CD4-positive, alpha-beta T cell treated with Interleukin-15 for 4 hours (primary cell): ENCODE data around the gene UBE3A.
"Not testable (repeated sequence)": the region's sequence is repeated elsewhere in the genome, so short reads cannot be mapped to it uniquely, and the experiment has no call there.

Experiments
- DNase-seq: peaks from one replicate; pipeline ENCODE4 v3.0.0-alpha.2; 2020; ENCODE audit warnings: low spot score

UBE3A gene

DNA sequence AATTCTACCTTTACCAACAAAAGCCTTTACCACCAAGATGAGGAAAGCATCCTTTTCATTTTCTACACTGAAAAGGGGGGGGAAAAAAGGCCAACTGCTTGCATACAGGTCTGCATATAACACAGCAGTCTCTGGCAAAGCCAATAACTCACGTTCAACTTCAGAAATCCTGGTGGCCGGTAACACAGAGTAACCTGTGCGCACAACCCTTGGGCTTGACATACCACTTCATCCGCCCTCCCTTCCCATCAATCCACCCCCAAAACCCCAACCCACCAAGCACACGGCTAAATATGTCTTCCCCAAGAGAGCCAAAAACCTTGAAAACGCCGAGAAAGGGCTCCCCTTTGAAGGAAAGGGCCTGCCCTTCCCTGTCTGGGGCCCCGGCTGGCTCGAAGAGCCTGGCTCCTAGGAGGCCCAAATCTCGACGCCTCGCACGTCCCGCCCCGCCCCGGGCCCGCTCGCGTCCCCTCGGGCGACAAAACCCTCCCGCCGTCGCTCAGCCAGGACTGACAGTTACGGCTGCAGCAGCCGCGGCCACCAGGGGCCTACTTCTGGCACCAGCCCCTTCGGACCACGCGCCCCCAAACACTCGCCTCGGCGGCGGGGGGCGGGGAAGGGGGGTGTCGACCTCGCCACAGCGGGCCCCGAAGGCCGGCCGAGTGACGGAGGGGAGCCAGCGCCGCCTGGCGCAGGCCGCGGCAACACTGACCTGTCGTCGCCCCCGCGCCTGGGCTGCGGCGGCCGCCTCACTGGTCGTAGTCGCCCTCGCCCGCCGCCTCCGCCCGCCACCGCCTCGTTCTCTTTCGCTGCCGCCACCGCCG, 835 bp downstream of the UBE3A start:
- DNase-seq: peak; percentile 40

DNA sequence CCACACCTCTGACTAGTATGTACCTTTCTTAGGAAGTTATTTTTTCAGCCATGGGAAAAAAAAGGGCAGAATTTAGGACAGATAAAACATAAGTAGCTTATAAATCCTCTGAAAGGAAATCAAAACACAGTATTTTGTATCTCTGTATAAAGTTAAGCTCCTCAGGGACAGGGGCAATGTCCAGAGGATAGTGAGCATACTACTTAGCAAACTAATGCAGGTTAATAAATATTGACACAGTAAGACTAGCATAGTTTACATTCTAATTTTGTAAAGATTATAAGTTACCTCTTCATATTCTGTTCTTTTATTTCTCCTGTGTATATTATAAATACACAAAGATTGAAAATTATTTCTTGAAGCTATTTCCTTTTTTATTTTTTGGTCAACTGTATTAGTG, 2.1 kb downstream of the UBE3A start:
- no peak for DNase-seq

- DNase-seq: no peak
These were observed 3.2 kb downstream of the UBE3A start for GRCh38 chr15:25435474-25436243.

DNA sequence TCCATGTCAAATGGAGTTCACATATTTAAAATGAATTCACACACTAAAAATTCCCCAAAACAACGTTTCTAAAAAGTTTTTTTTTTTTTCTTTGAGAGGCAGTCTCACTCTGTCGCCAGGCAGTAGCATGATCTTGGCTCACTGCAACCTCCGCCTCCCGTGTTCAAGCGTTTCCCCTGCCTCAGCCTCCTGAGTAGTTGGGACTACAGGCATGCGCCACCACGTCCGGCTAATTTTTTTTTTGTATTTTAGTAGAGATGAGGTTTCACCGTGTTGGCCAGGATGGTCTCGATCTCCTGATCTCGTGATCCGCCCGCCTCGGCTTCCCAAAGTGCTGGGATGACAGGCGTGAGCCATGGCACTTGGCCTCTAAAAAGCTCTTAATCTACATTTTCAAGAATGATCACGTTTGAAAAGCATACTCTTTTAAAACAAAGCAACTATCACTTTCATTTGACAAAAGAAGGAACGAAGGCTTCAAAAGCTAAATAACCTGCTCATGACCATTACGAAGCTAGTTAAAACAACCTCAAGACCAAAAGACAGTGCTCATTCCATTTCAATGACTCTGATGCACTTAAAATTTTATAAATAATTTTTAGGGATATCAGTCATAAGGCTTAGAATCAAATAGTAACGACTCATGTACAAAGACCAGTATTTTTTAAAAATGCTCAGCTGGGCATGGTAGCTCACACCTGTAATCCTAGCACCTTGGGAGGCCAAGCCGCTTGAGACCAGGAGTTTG, 5.5 kb downstream of the UBE3A start:
- DNase-seq: no peak

DNA sequence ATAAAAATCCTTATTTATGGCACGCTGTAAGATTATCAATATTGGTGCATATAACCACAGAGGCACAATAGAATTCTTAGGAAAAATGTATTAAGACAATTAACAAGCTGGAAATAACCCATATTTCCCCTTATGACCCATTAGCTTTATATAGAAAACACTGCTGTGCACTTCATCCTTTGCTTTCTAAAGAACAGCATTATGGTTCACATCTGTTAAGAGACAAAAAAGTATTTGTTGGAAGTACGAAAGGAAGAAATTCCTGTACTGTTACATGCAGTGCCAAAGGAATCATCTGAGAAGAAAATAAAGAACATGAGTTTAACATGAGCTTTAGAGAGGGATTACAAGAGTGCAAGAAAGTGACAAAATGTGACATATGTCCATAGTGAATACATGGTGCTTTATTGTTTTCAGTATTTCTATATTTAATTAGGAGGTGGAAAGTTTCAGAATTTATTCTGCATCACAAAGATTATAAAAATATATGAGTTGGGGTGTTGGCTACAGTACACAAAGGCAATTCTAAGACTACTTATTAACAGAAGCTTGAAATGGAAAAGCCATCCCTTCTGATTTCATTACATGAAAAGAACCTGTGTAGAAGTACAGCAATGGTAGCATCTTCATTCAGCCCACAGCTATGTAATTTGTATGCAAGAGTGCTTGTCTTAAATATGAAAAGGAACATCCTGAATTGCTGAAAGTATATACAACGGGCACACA, 6.8 kb downstream of the UBE3A start:
- no peak for DNase-seq

DNA sequence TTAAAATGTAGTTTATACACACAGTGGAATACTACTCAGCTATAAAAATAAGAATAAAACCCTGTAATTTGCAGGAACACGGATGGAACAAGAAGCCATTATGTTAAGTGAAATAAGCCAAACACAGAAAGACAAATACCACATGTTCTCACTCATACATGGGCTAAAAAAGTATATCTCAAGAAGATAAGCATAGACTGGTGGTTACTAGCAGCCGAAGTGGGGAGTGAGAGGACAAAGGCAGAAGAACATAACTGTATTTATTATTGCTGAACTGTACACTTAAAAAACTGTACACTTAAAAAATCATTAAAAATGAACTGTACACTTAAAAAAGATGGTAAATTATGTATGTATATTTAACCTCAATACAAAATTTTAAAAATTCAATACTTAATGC, 11.0 kb downstream of the UBE3A start:
- no peak for DNase-seq

DNA sequence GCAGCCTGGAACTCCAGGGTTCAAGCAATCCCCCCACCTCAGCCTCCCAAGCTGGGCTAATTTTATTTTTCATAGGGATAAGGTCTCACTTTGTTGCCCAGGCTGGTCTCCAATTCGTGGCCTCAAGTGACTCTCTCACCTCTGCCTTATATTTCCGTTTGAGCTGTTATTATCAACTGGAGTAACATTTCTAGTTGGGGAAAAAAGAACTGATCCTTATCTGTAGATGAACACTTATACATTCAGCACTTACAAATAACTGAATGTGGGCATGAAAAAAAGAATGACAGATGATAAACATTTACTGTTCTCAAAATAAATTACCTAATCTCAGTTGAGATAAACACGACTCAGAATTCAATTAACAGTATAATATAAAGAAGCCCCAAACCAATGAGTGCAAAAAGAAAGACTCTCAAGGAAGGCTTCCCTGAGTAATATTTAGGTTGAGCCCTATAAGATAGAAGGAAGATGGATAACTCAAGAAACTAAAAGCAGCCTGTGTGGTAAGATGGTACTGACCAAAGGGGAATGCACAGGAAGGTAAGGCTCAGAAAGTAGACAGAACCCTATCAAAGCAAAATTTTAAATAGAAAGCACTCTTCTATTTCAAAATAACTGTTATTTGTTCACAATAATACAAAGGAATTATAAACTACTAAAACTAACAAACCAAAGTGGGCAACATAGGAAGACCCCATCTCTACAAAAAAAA, 11.8 kb downstream of the UBE3A start:
- DNase-seq: no peak

DNA sequence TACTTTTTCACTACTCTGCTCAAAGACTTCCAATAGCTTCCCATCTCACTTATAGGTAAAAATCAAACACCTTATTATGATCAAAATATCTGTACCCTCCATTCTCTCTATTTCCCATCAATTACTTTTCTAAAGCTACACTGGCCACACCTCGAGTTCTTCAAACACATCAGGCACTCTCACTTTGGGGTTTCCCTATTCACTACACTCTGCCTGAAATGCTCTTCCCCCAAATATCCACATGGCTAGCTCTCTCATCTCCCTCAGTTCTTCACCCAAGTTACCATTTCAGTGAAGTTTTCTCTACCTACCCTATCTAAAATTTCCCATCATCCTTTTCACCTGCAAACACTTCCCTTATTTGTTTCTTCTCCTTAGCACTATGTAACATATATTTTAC, 14.8 kb downstream of the UBE3A start:
- no peak for DNase-seq

GRCh38 chr15:25422021-25422420, 16.8 kb downstream of the UBE3A start:
- no peak for DNase-seq

- DNase-seq: no peak
These were observed 20.6 kb downstream of the UBE3A start for GRCh38 chr15:25418202-25418601.

- DNase-seq: no peak
These were observed 21.2 kb downstream of the UBE3A start for GRCh38 chr15:25417604-25418003.

GRCh38 chr15:25416693-25417092, 22.1 kb downstream of the UBE3A start:
- DNase-seq: no peak

DNA sequence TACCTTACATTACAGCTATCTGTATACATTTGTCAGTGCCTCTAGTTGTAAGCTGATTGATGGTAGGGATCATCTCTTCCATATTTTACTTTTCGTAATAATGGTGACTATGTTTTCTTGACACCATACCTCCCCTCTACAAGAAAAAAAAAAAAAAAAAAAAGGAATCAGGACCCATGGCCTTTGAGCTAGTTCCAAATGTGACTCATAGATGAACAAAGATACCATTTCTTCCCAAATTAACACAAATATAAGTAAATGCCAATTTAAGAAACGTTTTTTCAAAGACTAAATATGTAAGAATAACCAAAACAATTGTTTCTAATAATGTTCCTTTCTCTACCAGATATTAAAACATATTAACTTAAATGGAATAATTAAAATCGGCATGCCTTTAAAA, 23.1 kb downstream of the UBE3A start:
- no peak for DNase-seq

DNA sequence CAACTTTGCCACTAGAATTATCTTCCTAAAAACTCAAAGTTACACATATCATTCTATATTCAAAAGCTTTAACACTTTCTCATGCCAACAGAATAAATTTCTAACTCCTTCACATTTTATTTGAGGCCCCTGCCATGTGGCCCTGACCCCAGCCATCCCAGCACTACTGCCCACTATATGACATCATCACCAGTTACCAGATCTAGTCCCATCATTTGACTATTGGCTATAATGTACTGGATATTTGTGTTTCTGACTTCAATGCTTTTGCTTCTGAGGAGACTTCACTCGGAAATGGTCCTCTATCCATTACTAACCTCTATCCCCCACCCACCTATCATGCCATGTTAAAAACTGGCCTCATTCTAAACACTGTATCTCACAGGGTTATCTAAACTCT, 23.6 kb downstream of the UBE3A start:
- DNase-seq: no peak

- DNase-seq: no peak
These were observed 28.2 kb downstream of the UBE3A start for GRCh38 chr15:25410649-25411048.

- DNase-seq: not testable (repeated sequence)
These were observed 29.1 kb downstream of the UBE3A start for GRCh38 chr15:25409731-25410130.

DNA sequence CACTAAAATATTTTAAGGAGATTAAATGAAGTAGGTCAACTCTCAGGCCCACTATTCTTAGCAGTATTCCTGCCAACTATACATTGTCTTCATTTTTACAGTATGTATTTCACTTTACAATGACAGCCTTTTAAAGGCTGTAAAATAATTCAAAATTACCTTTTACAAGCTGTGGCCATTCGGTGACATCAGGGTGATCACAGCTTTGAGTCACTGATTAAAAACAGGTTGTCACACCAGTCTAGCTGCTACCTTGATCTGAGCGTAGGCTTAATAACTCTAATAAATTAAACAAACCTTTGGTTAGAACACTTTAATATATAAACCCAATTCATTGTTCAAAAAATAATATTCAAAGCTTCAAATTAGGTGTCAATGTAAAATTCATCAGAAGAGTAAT, 29.9 kb downstream of the UBE3A start:
- no peak for DNase-seq

- DNase-seq: no peak
These were observed 30.4 kb downstream of the UBE3A start for GRCh38 chr15:25408428-25408827.

- no peak for DNase-seq
These were observed 30.9 kb downstream of the UBE3A start for GRCh38 chr15:25407950-25408349.

- no peak for DNase-seq
These were observed 32.0 kb downstream of the UBE3A start for GRCh38 chr15:25406846-25407245.

GRCh38 chr15:25406261-25406660, 32.6 kb downstream of the UBE3A start:
- no peak for DNase-seq
